Prostate gland (tissue), 2 donors: ENCODE results near the gene MYLK.

Source experiments
- POLR2A ChIP-seq: fragments of 450-650 bp; IDR thresholded peaks from one replicate; pipeline ENCODE4 v1.6.1; 2016; ENCODE audit warnings: antibody characterized with exemption, mild to moderate bottlenecking
- TF ChIP-seq, protein P1 (sequence below), 4 experiments: fragments of 200-600 bp in 2 of 4; fragments of 450-650 bp in 2 of 4; sonication (generic) in 2 of 4; IDR thresholded peaks; 1 replicate in 3 of 4; 2 replicates in 1 of 4; pipeline ENCODE4 v1.5.1; 2016 to 2019; ENCODE audit warnings: antibody characterized with exemption in 4 of 4, mild to moderate bottlenecking in 2 of 4, moderate library complexity in 2 of 4

DNA sequence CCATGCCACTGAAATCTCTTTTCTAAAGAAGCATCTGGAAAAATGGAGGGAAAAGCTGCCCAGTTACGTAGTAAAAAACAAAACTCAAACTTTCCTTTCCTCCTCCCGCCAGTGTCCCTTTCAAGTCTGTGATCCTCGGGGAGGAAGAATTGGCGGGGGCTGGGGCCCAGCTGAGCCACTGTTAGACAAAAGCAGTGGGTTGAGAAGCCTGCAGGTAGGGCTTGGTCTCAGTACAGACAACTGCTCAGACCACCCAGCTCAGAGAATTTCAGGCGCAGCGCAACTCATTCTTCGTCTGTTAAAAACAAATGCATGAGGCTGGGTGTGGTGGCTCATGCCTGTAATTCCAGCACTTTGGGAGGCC, 117.1 kb downstream of the MYLK start:
- TF ChIP-seq POLR2A = no peak
- TF ChIP-seq, protein P1, sequence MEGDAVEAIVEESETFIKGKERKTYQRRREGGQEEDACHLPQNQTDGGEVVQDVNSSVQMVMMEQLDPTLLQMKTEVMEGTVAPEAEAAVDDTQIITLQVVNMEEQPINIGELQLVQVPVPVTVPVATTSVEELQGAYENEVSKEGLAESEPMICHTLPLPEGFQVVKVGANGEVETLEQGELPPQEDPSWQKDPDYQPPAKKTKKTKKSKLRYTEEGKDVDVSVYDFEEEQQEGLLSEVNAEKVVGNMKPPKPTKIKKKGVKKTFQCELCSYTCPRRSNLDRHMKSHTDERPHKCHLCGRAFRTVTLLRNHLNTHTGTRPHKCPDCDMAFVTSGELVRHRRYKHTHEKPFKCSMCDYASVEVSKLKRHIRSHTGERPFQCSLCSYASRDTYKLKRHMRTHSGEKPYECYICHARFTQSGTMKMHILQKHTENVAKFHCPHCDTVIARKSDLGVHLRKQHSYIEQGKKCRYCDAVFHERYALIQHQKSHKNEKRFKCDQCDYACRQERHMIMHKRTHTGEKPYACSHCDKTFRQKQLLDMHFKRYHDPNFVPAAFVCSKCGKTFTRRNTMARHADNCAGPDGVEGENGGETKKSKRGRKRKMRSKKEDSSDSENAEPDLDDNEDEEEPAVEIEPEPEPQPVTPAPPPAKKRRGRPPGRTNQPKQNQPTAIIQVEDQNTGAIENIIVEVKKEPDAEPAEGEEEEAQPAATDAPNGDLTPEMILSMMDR (IDR thresholded peaks at IDR 0.05) = no peak
